ENCODE data around the gene FTCDNL1. TPM values are rescaled to one million over a fixed set of nuclear protein-coding genes. Genes with fewer than 3 reads are reported as not detected.

Gene FTCDNL1
- total RNA-seq, 6 experiments from 2014 or later = 2.7 to 8.7 (median 6.7) TPM

GRCh38 chr2:199882667-199883066 is 31.7 kb upstream of the FTCDNL1 start:
- no peaks in the 10 kb centered on the region for H3K4me1 ChIP-seq
- H3K4me3 ChIP-seq = no peak overlapping the region
- no peaks in the 10 kb centered on the region for H3K9me3 ChIP-seq
- H3K36me3 ChIP-seq = no peaks in the 10 kb centered on the region
- H3K27me3 ChIP-seq = no peaks in the 10 kb centered on the region
- intact Hi-C loops (cut with DNase I) = no loop called here
- TF ChIP-seq CTCF (IDR thresholded peaks at IDR 0.05) (no peak), POLR2A (IDR thresholded peaks at IDR 0.05) (no peak)
- H3K27ac ChIP-seq = no peak overlapping the region
- DNase-seq (no peak), ATAC-seq (no peak)

- no peaks in the 10 kb centered on the region for H3K36me3 ChIP-seq
- WGBS (ENCODE audit: insufficient coverage, low coverage, low lambda C conversion rate, missing lambda C conversion rate) = 88% methylated on average over 1 of the region's 1 CpG
Measured at GRCh38 chr2:199875400-199875799, 24.4 kb upstream of the FTCDNL1 start.

GRCh38 chr2:199874209-199874608 is 23.2 kb upstream of the FTCDNL1 start:
- ATAC-seq (no peak), DNase-seq (no peak)
- Histone ChIP-seq H3K9me3 (no peaks in the 10 kb centered on the region), H3K27ac (no peak overlapping the region), H3K4me3 (no peak overlapping the region), H3K4me1 (no peaks in the 10 kb centered on the region), H3K36me3 (no peaks in the 10 kb centered on the region), H3K27me3 (no peaks in the 10 kb centered on the region)
- TF ChIP-seq CTCF (IDR thresholded peaks at IDR 0.05) (no peak), POLR2A (IDR thresholded peaks at IDR 0.05) (no peak)
- 100% methylated on average over 1 of the region's 1 CpG for WGBS (ENCODE audit: insufficient coverage, low coverage, low lambda C conversion rate, missing lambda C conversion rate)
- intact Hi-C loops (cut with DNase I) = no loop called here

More at GRCh38 chr2:199875400-199875799, 24.4 kb upstream of the FTCDNL1 start:
- intact Hi-C loops (cut with DNase I) = no loop called here
- TF ChIP-seq CTCF (IDR thresholded peaks at IDR 0.05) = no peak
- no peak for TF ChIP-seq POLR2A (IDR thresholded peaks at IDR 0.05)
- Histone ChIP-seq H3K4me1 (no peaks in the 10 kb centered on the region), H3K9me3 (no peaks in the 10 kb centered on the region), H3K4me3 (no peak overlapping the region), H3K27ac (no peak overlapping the region), H3K27me3 (no peaks in the 10 kb centered on the region)
- DNase-seq (no peak), ATAC-seq (no peak)

- no peak overlapping the region for H3K4me3 ChIP-seq
- WGBS (ENCODE audit: insufficient coverage, low coverage, low lambda C conversion rate, missing lambda C conversion rate) = 59% methylated on average over 1 of the region's 1 CpG
- H3K9me3 ChIP-seq = no peaks in the 10 kb centered on the region
- H3K4me1 ChIP-seq = no peaks in the 10 kb centered on the region
- intact Hi-C loops (cut with DNase I) = no loop called here
- no peak overlapping the region for H3K27ac ChIP-seq
- H3K36me3 ChIP-seq = no peaks in the 10 kb centered on the region
- ATAC-seq = no peak
- TF ChIP-seq CTCF (IDR thresholded peaks at IDR 0.05) = no peak
- no peaks in the 10 kb centered on the region for H3K27me3 ChIP-seq
- no peak for DNase-seq
Measured at GRCh38 chr2:199870581-199870980, 19.6 kb upstream of the FTCDNL1 start.

GRCh38 chr2:199869653-199870052 is 18.7 kb upstream of the FTCDNL1 start:
- no peaks in the 10 kb centered on the region for H3K4me1 ChIP-seq
- H3K36me3 ChIP-seq = no peaks in the 10 kb centered on the region
- ATAC-seq (no peak), DNase-seq (no peak)
- WGBS (ENCODE audit: insufficient coverage, low coverage, low lambda C conversion rate, missing lambda C conversion rate) = 46% methylated on average over 1 of the region's 1 CpG
- H3K9me3 ChIP-seq = no peaks in the 10 kb centered on the region
- no peak overlapping the region for H3K4me3 ChIP-seq
- TF ChIP-seq POLR2A (IDR thresholded peaks at IDR 0.05) (no peak), CTCF (IDR thresholded peaks at IDR 0.05) (no peak)
- intact Hi-C loops (cut with DNase I) = no loop called here
- no peak overlapping the region for H3K27ac ChIP-seq
- H3K27me3 ChIP-seq = no peaks in the 10 kb centered on the region
